ENCODE measurements around the gene SPATS2L.

GRCh38 chr2:200380091-200380561 lies 73.6 kb downstream of the SPATS2L start:
- TF ChIP-seq CTCF (IDR thresholded peaks at IDR 0.05) (no peak), POLR2A (IDR thresholded peaks at IDR 0.05) (no peak), EP300 (IDR thresholded peaks at IDR 0.05) (no peak)

Measured in ovary (tissue), 3 donors.